ENCODE measurements around the gene SPPL3. TPM values are rescaled to one million over a fixed set of nuclear protein-coding genes. Genes with fewer than 3 reads are reported as not detected.

Gene SPPL3
- total and polyA plus RNA-seq, 8 donors = 7.0 to 25.7 (median 13.8) TPM

- no peak for ATAC-seq
- no peak for DNase-seq
- intact Hi-C loops (cut with DNase I) = no loop called here
Measured at GRCh38 chr12:120822832-120823503, 81.2 kb downstream of the SPPL3 start.

DNA sequence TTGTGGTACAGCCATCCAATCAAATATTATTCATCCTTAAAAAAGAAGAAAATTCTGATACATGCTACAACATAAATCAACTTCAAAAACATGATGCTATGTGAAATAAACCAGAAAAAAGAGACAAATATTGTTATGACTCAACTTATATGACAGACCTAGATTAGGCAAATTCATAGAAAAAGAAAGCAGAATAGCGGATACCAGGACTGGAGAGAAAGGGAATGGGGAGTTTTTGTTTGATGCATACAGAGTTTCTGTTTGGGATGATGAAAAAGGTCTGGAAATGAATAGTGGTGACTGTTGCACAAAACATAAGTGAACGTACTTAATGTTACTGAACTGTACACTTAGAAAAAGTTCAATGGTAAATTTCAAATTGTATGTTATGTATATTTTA is 82.3 kb downstream of the SPPL3 start:
- Histone ChIP-seq H3K4me3 (no peak overlapping the region), H3K4me1 (peaks cover 0 to 5% (median 0%) of the 10 kb centered on the region in 3 donors), H3K27me3 (no peaks in the 10 kb centered on the region), H3K9me3 (no peaks in the 10 kb centered on the region), H3K27ac (no peak overlapping the region), H3K36me3 (no peaks in the 10 kb centered on the region)
- FAIRE-seq (no peak), ATAC-seq (no peak), DNase-seq (no peak)
- intact Hi-C loops (cut with DNase I) = no loop called here
- 91 to 94% methylated on average over 2 of the region's 2 CpGs for WGBS, 2 donors
- TF ChIP-seq, protein P1, sequence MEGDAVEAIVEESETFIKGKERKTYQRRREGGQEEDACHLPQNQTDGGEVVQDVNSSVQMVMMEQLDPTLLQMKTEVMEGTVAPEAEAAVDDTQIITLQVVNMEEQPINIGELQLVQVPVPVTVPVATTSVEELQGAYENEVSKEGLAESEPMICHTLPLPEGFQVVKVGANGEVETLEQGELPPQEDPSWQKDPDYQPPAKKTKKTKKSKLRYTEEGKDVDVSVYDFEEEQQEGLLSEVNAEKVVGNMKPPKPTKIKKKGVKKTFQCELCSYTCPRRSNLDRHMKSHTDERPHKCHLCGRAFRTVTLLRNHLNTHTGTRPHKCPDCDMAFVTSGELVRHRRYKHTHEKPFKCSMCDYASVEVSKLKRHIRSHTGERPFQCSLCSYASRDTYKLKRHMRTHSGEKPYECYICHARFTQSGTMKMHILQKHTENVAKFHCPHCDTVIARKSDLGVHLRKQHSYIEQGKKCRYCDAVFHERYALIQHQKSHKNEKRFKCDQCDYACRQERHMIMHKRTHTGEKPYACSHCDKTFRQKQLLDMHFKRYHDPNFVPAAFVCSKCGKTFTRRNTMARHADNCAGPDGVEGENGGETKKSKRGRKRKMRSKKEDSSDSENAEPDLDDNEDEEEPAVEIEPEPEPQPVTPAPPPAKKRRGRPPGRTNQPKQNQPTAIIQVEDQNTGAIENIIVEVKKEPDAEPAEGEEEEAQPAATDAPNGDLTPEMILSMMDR (IDR thresholded peaks at IDR 0.05) = no peak

More at GRCh38 chr12:120822832-120823503, 81.2 kb downstream of the SPPL3 start:
- H3K4me3 ChIP-seq = no peak overlapping the region
- TF ChIP-seq, protein P1 (IDR thresholded peaks at IDR 0.05) = no peak
- H3K27me3 ChIP-seq = no peaks in the 10 kb centered on the region
- 81 to 84% methylated on average over 9 of the region's 9 CpGs for WGBS, 2 donors
- no peak for FAIRE-seq
- no peaks in the 10 kb centered on the region for H3K9me3 ChIP-seq
- no peak overlapping the region for H3K27ac ChIP-seq
- H3K36me3 ChIP-seq = no peaks in the 10 kb centered on the region
- peaks cover 0 to 6% (median 1%) of the 10 kb centered on the region in 3 donors for H3K4me1 ChIP-seq

DNA sequence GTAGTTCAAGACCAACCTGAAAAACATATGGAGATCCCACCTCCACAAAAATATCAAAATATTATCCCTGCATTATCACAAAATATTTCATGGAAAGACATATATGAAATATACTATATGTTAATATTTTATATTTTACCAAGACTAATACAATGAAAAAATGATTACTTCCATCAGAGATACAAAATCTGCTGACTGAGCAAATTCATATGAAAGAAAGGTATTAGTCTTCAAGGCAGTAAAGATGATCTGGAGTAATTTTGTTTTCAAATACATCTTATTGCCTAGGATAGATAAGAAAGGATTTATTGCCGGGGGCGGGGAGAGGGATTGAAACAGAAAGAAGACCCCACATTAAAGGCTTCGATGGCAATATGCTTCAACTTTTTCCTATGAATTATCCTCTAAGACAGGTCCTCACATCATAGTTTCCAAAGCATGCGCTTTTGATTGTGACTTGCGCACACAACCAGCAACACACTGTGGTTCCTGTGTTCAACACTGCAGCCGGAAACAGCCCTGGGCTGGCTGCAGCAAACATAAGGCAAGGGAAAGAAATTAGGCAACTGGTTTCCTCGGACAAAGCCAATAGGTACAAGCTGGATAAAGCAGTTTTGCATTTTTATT is 83.2 kb downstream of the SPPL3 start:
- ATAC-seq (no peak), FAIRE-seq (no peak), DNase-seq (no peak)
- H3K36me3 ChIP-seq = no peaks in the 10 kb centered on the region
- no peaks in the 10 kb centered on the region for H3K27me3 ChIP-seq
- intact Hi-C loops (cut with DNase I) = no loop called here
- no peak overlapping the region for H3K27ac ChIP-seq
- no peak overlapping the region for H3K4me3 ChIP-seq
- H3K4me1 ChIP-seq = no peaks in the 10 kb centered on the region
- H3K9me3 ChIP-seq = no peaks in the 10 kb centered on the region
- 88 to 94% methylated on average over 7 of the region's 7 CpGs for WGBS, 2 donors
- TF ChIP-seq, protein P1 (IDR thresholded peaks at IDR 0.05) = no peak

DNA sequence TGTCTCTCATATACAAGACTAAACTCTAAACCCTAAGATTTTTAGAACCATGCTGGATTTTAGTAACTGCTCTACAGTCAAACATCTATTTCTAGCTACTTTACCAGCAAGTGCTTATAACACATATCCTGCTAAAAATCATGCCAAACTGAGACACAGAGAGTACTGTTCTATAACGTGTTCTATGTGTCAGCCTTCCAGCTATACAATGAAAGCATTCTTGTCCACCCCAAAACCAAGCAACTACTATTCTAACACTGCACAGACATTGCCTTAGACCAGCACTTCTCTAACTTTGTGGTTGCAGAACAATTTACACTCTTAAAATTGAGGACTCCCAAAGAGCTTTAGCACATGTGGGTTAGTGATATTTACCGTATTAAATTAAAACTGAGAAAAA is 85.7 kb downstream of the SPPL3 start:
- 74 to 77% methylated on average over 2 of the region's 2 CpGs for WGBS, 2 donors
- FAIRE-seq (no peak), DNase-seq (no peak)

More for the DNA sequence above, 85.7 kb downstream of the SPPL3 start:
- intact Hi-C loops (cut with DNase I) = no loop called here
- Histone ChIP-seq H3K27me3 (no peaks in the 10 kb centered on the region), H3K4me1 (peaks cover 0 to 9% (median 5%) of the 10 kb centered on the region in 3 donors), H3K27ac (no peak overlapping the region), H3K36me3 (no peaks in the 10 kb centered on the region), H3K4me3 (no peak overlapping the region), H3K9me3 (no peaks in the 10 kb centered on the region)
- ATAC-seq = no peak
- TF ChIP-seq, protein P1 (IDR thresholded peaks at IDR 0.05) = no peak

Data from pancreas (tissue), 10 donors.